GM21825 (cell line): ENCODE data around the gene HDHD2.
"Not testable (repeated sequence)": the region's sequence is repeated elsewhere in the genome, so short reads cannot be mapped to it uniquely, and the experiment has no call there.

Experiments
- ATAC-seq: cut with Tn5 transposase; IDR thresholded peaks from one replicate; pipeline ENCODE4 v1.9.1; 2021; ENCODE audit warnings: mild to moderate bottlenecking, moderate library complexity; ENCODE audit not compliant: unreplicated experiment

HDHD2 gene

GRCh38 chr18:47150029-47150823 lies at the start of gene HDHD2:
Gene HDHD2 (minus strand): TSS chr18:47150500. CDS start chr18:47136439, 14,061 bp downstream.
- peak; percentile 87 for ATAC-seq

- not testable (repeated sequence) for ATAC-seq
Measured at GRCh38 chr18:47195961-47196360, 45.7 kb upstream of the HDHD2 start.

- no peak for ATAC-seq
Measured at GRCh38 chr18:47191961-47192360, 41.7 kb upstream of the HDHD2 start.

- ATAC-seq = no peak
Measured at GRCh38 chr18:47187721-47188120, 37.4 kb upstream of the HDHD2 start.

GRCh38 chr18:47184419-47185050 lies 34.2 kb upstream of the HDHD2 start:
- no peak for ATAC-seq

- not testable (repeated sequence) for ATAC-seq
Measured at GRCh38 chr18:47182156-47182555, 31.9 kb upstream of the HDHD2 start.

GRCh38 chr18:47180765-47181164 lies 30.5 kb upstream of the HDHD2 start:
- ATAC-seq = no peak

GRCh38 chr18:47179520-47179919 lies 29.2 kb upstream of the HDHD2 start:
- no peak for ATAC-seq

- peak; percentile 72 for ATAC-seq
Measured at GRCh38 chr18:47175898-47176575, 25.7 kb upstream of the HDHD2 start, which contains the start of gene IER3IP1. Gene IER3IP1 (minus strand): TSS chr18:47176364. CDS start chr18:47176277, 87 bp downstream.

- ATAC-seq = peak; percentile 6
Measured at GRCh38 chr18:47175283-47175897, 25.1 kb upstream of the HDHD2 start.

- ATAC-seq = no peak
Measured at GRCh38 chr18:47174545-47175116, 24.3 kb upstream of the HDHD2 start.

GRCh38 chr18:47172476-47172875 lies 22.2 kb upstream of the HDHD2 start:
- no peak for ATAC-seq

- no peak for ATAC-seq
Measured at GRCh38 chr18:47168913-47169312, 18.6 kb upstream of the HDHD2 start.

- no peak for ATAC-seq
Measured at GRCh38 chr18:47168509-47168908, 18.2 kb upstream of the HDHD2 start.

- peak; percentile 44 for ATAC-seq
Measured at GRCh38 chr18:47166294-47166693, 16.0 kb upstream of the HDHD2 start.

- ATAC-seq = peak; percentile 77
Measured at GRCh38 chr18:47163241-47163640, 12.9 kb upstream of the HDHD2 start.

- no peak for ATAC-seq
Measured at GRCh38 chr18:47160256-47160655, 10.0 kb upstream of the HDHD2 start.

- not testable (repeated sequence) for ATAC-seq
Measured at GRCh38 chr18:47158404-47158803, 8.1 kb upstream of the HDHD2 start.

GRCh38 chr18:47151439-47151838 lies 1.1 kb upstream of the HDHD2 start:
- no peak for ATAC-seq

- peak; percentile 7 for ATAC-seq
Measured at GRCh38 chr18:47150824-47151366, 595 bp upstream of the HDHD2 start.
